PC-9 (cell line): ENCODE data around the gene CASS4. TPM values are rescaled to one million over a fixed set of nuclear protein-coding genes. Genes with fewer than 3 reads are reported as not detected.

Experiments
- BruUV-seq: library from RNA; stranded (reverse); fragments of 400-500 nt; replicated peaks from 2 replicates; lab custom pipeline; 2021; lab: Mats Ljungman, UMichigan
- CTCF ChIA-PET: fragments of 300-600 bp; sonication (Branson Sonifier 250); formaldehyde crosslinking; loops from one replicate; lab custom pipeline; 2022; ENCODE audit warnings: antibody characterized with exemption; lab: Charles Lee
- POLR2A ChIA-PET: fragments of 300-600 bp; sonication (Branson Sonifier 250); formaldehyde crosslinking; loops from one replicate; lab custom pipeline; 2022; ENCODE audit warnings: antibody characterized with exemption; ENCODE audit not compliant: unreplicated experiment; lab: Charles Lee
- DNase-seq, 2 experiments: peaks; one replicate each; pipeline versions ENCODE4 v3.0.0 to v3.0.0-alpha.2; 2015 to 2022; ENCODE audit warnings: mixed read lengths in 1 of 2
- H2AFZ ChIP-seq: fragments of 200-600 bp; sonication (generic); 2 replicates; pipeline ENCODE4 v1.8.1; 2017; ENCODE audit warnings: antibody characterized with exemption
- H3F3A ChIP-seq: fragments of 200-600 bp; sonication (generic); 2 replicates; pipeline ENCODE4 v1.8.1; 2017; ENCODE audit warnings: antibody characterized with exemption, mild to moderate bottlenecking, low read depth; ENCODE audit not compliant: insufficient read depth
- H3K27ac ChIP-seq: fragments of 200-600 bp; sonication (generic); 2 replicates; pipeline ENCODE4 v1.6.1; 2016; ENCODE audit warnings: mixed run types
- H3K27me3 ChIP-seq: fragments of 200-600 bp; sonication (generic); 2 replicates; pipeline ENCODE4 v1.6.1; 2016; ENCODE audit warnings: low read depth, mixed run types; ENCODE audit not compliant: insufficient read depth
- H3K36me3 ChIP-seq: fragments of 200-600 bp; sonication (generic); 2 replicates; pipeline ENCODE4 v1.6.1; 2016; ENCODE audit warnings: low read depth, mixed run types
- H3K4me1 ChIP-seq: fragments of 200-600 bp; sonication (generic); replicated peaks from 2 replicates; pipeline ENCODE4 v1.6.1; 2016; ENCODE audit warnings: mixed run types; ENCODE audit not compliant: insufficient read depth
- H3K4me2 ChIP-seq: fragments of 200-600 bp; sonication (generic); 2 replicates; pipeline ENCODE4 v1.6.1; 2017; ENCODE audit warnings: mixed run types
- H3K4me3 ChIP-seq: fragments of 200-600 bp; sonication (generic); 2 replicates; pipeline ENCODE4 v1.6.1; 2016; ENCODE audit warnings: mixed run types
- H3K79me2 ChIP-seq: fragments of 200-600 bp; sonication (generic); 2 replicates; pipeline ENCODE4 v1.6.1; 2017; ENCODE audit warnings: low read depth, mixed run types
- H3K9me2 ChIP-seq: fragments of 200-600 bp; sonication (generic); 2 replicates; pipeline ENCODE4 v1.8.1; 2017; ENCODE audit warnings: mild to moderate bottlenecking; ENCODE audit not compliant: insufficient read depth
- H3K9me3 ChIP-seq: fragments of 200-600 bp; sonication (generic); 2 replicates; pipeline ENCODE4 v1.8.1; 2016; ENCODE audit warnings: low read depth; ENCODE audit not compliant: insufficient read depth
- H4K20me1 ChIP-seq: fragments of 200-600 bp; sonication (generic); 2 replicates; pipeline ENCODE4 v1.8.1; 2017; ENCODE audit not compliant: insufficient read depth
- CTCF ChIP-seq: fragments of 200-600 bp; sonication (generic); conservative IDR thresholded peaks from 2 replicates; pipeline ENCODE4 v1.6.1; 2017; ENCODE audit warnings: mixed run types, antibody characterized with exemption, mild to moderate bottlenecking, moderate library complexity
- EZH2 ChIP-seq: fragments of 200-600 bp; sonication (generic); IDR thresholded peaks from 2 replicates; pipeline ENCODE4 v1.8.0; 2017; ENCODE audit warnings: antibody characterized with exemption, low read depth
- intact Hi-C: fragments of 100-400 bp; cut with micrococcal nuclease; formaldehyde crosslinking; loops from one replicate; pipeline ENCODE4 v1.10.0; 2022; ENCODE audit not compliant: unreplicated experiment
- total RNA-seq: library from RNA; stranded (reverse); gene quantifications from 2 replicates; pipeline ENCODE4 v1.2.3, GENCODE V29; 2021

Gene CASS4
- total RNA-seq, 1 experiment from 2014 or later, result 0.15 TPM

GRCh38 chr20:56391037-56391436 is 21.0 kb upstream of the CASS4 start:
- no peak for DNase-seq
- Histone ChIP-seq H3K79me2 (peaks cover 83% of the 10 kb centered on the region), H3K27ac (no peak overlapping the region), H3K36me3 (peaks cover 35% of the 10 kb centered on the region), H4K20me1 (peaks cover 6% of the 10 kb centered on the region; the same call in 1 of the 2 replicates), H3F3A (peaks cover 5% of the 10 kb centered on the region; the same call in 1 of the 2 replicates), H3K9me3 (no peaks in the 10 kb centered on the region), H3K4me1 (peaks cover 24% of the 10 kb centered on the region), H2AFZ (peak overlapping the region; percentile 83), H3K4me2 (peak overlapping the region; percentile 89), H3K27me3 (no peaks in the 10 kb centered on the region), H3K9me2 (no peaks in the 10 kb centered on the region), H3K4me3 (peak overlapping the region; percentile 76)
- intact Hi-C loops, result no loop called here
- BruUV-seq, result TSS peak; percentile 82
- TF ChIP-seq CTCF (no peak), EZH2 (no peak)
- POLR2A ChIA-PET, result interaction anchor here (0.6 kb wide), 1 partner anchor 1624 kb away, joined by 4 read pairs; no protein-coding TSS in a partner anchor
- CTCF ChIA-PET, result no interaction called here

GRCh38 chr20:56391596-56392131 is 20.4 kb upstream of the CASS4 start:
- H3K36me3 ChIP-seq, result peaks cover 35% of the 10 kb centered on the region

More at GRCh38 chr20:56391596-56392131, 20.4 kb upstream of the CASS4 start:
- Histone ChIP-seq H3K4me1 (peaks cover 24% of the 10 kb centered on the region), H3K9me2 (no peaks in the 10 kb centered on the region), H3K4me3 (peak overlapping the region; percentile 76), H4K20me1 (peaks cover 6% of the 10 kb centered on the region; the same call in 1 of the 2 replicates), H3K4me2 (peak overlapping the region; percentile 89), H3K9me3 (no peaks in the 10 kb centered on the region), H3K27me3 (no peaks in the 10 kb centered on the region), H3F3A (peaks cover 5% of the 10 kb centered on the region; the same call in 1 of the 2 replicates), H3K27ac (peak overlapping the region; percentile 72), H3K79me2 (peaks cover 81% of the 10 kb centered on the region), H2AFZ (peak overlapping the region; percentile 83)
- BruUV-seq, result no TSS peak
- intact Hi-C loops, result loop anchor here (2.0 kb wide), 1 partner anchor 77 kb away; the partner anchor contains the start of gene RTF2
- DNase-seq, result no peak
- TF ChIP-seq EZH2, result no peak
- no peak for TF ChIP-seq CTCF
- ChIA-PET POLR2A (interaction anchor here (0.6 kb wide), 2 partner anchors 108 to 1624 kb away, joined by 4 to 17 read pairs; no protein-coding TSS in a partner anchor), CTCF (interaction anchor here (1.0 kb wide), 1 partner anchor 33 kb away, joined by 5 read pairs; the partner anchor contains the start of gene FAM210B)
